ENCODE results near the gene PDLIM1.
"Not testable (repeated sequence)": the region's sequence is repeated elsewhere in the genome, so short reads cannot be mapped to it uniquely, and the experiment has no call there.

PDLIM1 gene

GRCh38 chr10:95241533-95241932 lies 49.3 kb downstream of the PDLIM1 start:
- peaks cover 2% of the 10 kb centered on the region for H3K27me3 Mint-ChIP-seq (ENCODE audit: low read depth, poor library complexity)
- no peak overlapping the region for H3K4me3 Mint-ChIP-seq
- no peak for DNase-seq
- H3K27ac Mint-ChIP-seq: no peak overlapping the region
- no peak for TF ChIP-seq CTCF (IDR thresholded peaks at IDR 0.05)
- peaks cover 48% of the 10 kb centered on the region for H3K36me3 Mint-ChIP-seq (ENCODE audit: low read depth)
- H3K9me3 Mint-ChIP-seq: peaks cover 7% of the 10 kb centered on the region
- peaks cover under 1% of the 10 kb centered on the region for H3K4me1 Mint-ChIP-seq

GRCh38 chr10:95240811-95241210 lies 50.0 kb downstream of the PDLIM1 start:
- Mint-ChIP-seq H3K36me3 (ENCODE audit: low read depth) (peaks cover 55% of the 10 kb centered on the region), H3K27ac (no peak overlapping the region), H3K27me3 (ENCODE audit: low read depth, poor library complexity) (peaks cover 2% of the 10 kb centered on the region), H3K4me1 (no peaks in the 10 kb centered on the region), H3K4me3 (no peak overlapping the region), H3K9me3 (peaks cover 7% of the 10 kb centered on the region)
- no peak for DNase-seq
- no peak for TF ChIP-seq CTCF (IDR thresholded peaks at IDR 0.05)

GRCh38 chr10:95240096-95240495 lies 50.7 kb downstream of the PDLIM1 start:
- H3K36me3 Mint-ChIP-seq (ENCODE audit: low read depth): peaks cover 54% of the 10 kb centered on the region
- H3K4me3 Mint-ChIP-seq; H3K9me3 Mint-ChIP-seq; H3K27ac Mint-ChIP-seq; DNase-seq; H3K4me1 Mint-ChIP-seq; H3K27me3 Mint-ChIP-seq (ENCODE audit: low read depth, poor library complexity): not testable (repeated sequence)

GRCh38 chr10:95237376-95238170 lies 53.2 kb downstream of the PDLIM1 start:
- TF ChIP-seq CTCF (IDR thresholded peaks at IDR 0.05): no peak
- Mint-ChIP-seq H3K4me1 (no peaks in the 10 kb centered on the region), H3K27me3 (ENCODE audit: low read depth, poor library complexity) (peaks cover 3% of the 10 kb centered on the region), H3K36me3 (ENCODE audit: low read depth) (peaks cover 66% of the 10 kb centered on the region), H3K4me3 (no peak overlapping the region), H3K27ac (peak overlapping the region; percentile 26), H3K9me3 (peaks cover 7% of the 10 kb centered on the region)
- no peak for DNase-seq

- H3K4me3 Mint-ChIP-seq: no peak overlapping the region
- H3K36me3 Mint-ChIP-seq (ENCODE audit: low read depth): peaks cover 69% of the 10 kb centered on the region
- peaks cover 2% of the 10 kb centered on the region for H3K4me1 Mint-ChIP-seq
- no peak for DNase-seq
- H3K27ac Mint-ChIP-seq: peak overlapping the region; percentile 8
- peaks cover 14% of the 10 kb centered on the region for H3K9me3 Mint-ChIP-seq
- H3K27me3 Mint-ChIP-seq (ENCODE audit: low read depth, poor library complexity): peaks cover 5% of the 10 kb centered on the region
- no peak for TF ChIP-seq CTCF (IDR thresholded peaks at IDR 0.05)
Measured at GRCh38 chr10:95236068-95236903, 54.5 kb downstream of the PDLIM1 start.

GRCh38 chr10:95235676-95236067 lies 55.1 kb downstream of the PDLIM1 start:
- Mint-ChIP-seq H3K36me3 (ENCODE audit: low read depth) (peaks cover 66% of the 10 kb centered on the region), H3K4me1 (peaks cover 8% of the 10 kb centered on the region), H3K4me3 (no peak overlapping the region), H3K27ac (peak overlapping the region; percentile 8), H3K9me3 (peaks cover 18% of the 10 kb centered on the region), H3K27me3 (ENCODE audit: low read depth, poor library complexity) (peaks cover 5% of the 10 kb centered on the region)
- DNase-seq: no peak
- no peak for TF ChIP-seq CTCF (IDR thresholded peaks at IDR 0.05)

Measured in nephron progenitor cell (in vitro differentiated cells).